ENCODE results near the gene NDE1. TPM values are rescaled to one million over a fixed set of nuclear protein-coding genes. Genes with fewer than 3 reads are reported as not detected.
"Not testable (repeated sequence)": the region's sequence is repeated elsewhere in the genome, so short reads cannot be mapped to it uniquely, and the experiment has no call there.

Gene NDE1
- polyA plus RNA-seq, 1 experiment, result 25.6 TPM

- no peak overlapping the region for H3K4me3 ChIP-seq (ENCODE audit: low read depth, low read length)
- CTCF ChIA-PET, result interaction anchor here (1.1 kb wide), 1 partner anchor 8 kb away, joined by 3 read pairs; no protein-coding TSS in a partner anchor
- no peaks in the 10 kb centered on the region for H3K27me3 ChIP-seq (ENCODE audit: control insufficient read depth, insufficient read depth, low read length)
- POLR2A ChIA-PET, result no interaction called here
- TF ChIP-seq, protein P1, sequence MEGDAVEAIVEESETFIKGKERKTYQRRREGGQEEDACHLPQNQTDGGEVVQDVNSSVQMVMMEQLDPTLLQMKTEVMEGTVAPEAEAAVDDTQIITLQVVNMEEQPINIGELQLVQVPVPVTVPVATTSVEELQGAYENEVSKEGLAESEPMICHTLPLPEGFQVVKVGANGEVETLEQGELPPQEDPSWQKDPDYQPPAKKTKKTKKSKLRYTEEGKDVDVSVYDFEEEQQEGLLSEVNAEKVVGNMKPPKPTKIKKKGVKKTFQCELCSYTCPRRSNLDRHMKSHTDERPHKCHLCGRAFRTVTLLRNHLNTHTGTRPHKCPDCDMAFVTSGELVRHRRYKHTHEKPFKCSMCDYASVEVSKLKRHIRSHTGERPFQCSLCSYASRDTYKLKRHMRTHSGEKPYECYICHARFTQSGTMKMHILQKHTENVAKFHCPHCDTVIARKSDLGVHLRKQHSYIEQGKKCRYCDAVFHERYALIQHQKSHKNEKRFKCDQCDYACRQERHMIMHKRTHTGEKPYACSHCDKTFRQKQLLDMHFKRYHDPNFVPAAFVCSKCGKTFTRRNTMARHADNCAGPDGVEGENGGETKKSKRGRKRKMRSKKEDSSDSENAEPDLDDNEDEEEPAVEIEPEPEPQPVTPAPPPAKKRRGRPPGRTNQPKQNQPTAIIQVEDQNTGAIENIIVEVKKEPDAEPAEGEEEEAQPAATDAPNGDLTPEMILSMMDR (IDR thresholded peaks at IDR 0.05; ENCODE audit: insufficient read depth, low read depth, low read length), result no peak
- peaks cover 7% of the 10 kb centered on the region for H3K36me3 ChIP-seq (ENCODE audit: control insufficient read depth, insufficient read depth, low read length)
- no peak for DNase-seq (ENCODE audit: low read depth)
Observed at GRCh38 chr16:15726715-15727114, 76.7 kb downstream of the NDE1 start.

GRCh38 chr16:15727697-15728096 lies 77.7 kb downstream of the NDE1 start:
- POLR2A ChIA-PET; H3K4me3 ChIP-seq (ENCODE audit: low read depth, low read length); H3K27me3 ChIP-seq (ENCODE audit: control insufficient read depth, insufficient read depth, low read length); H3K36me3 ChIP-seq (ENCODE audit: control insufficient read depth, insufficient read depth, low read length); DNase-seq (ENCODE audit: low read depth): not testable (repeated sequence)
- CTCF ChIA-PET, result interaction anchor here (0.7 to 1.1 kb wide), 2 partner anchors 9 to 23 kb away, joined by 3 read pairs; no protein-coding TSS in a partner anchor

GRCh38 chr16:15729152-15729551 lies 79.1 kb downstream of the NDE1 start:
- ChIA-PET CTCF (no interaction called here), POLR2A (no interaction called here)
- DNase-seq (ENCODE audit: low read depth), result no peak
- Histone ChIP-seq H3K36me3 (ENCODE audit: control insufficient read depth, insufficient read depth, low read length) (peaks cover 5% of the 10 kb centered on the region), H3K27me3 (ENCODE audit: control insufficient read depth, insufficient read depth, low read length) (no peaks in the 10 kb centered on the region), H3K4me3 (ENCODE audit: low read depth, low read length) (no peak overlapping the region)
- TF ChIP-seq, protein P1 (IDR thresholded peaks at IDR 0.05; ENCODE audit: insufficient read depth, low read depth, low read length), result no peak

GRCh38 chr16:15732416-15732815 lies 82.4 kb downstream of the NDE1 start:
- Histone ChIP-seq H3K27me3 (ENCODE audit: control insufficient read depth, insufficient read depth, low read length) (peaks cover 1% of the 10 kb centered on the region; the same call in 1 of the 2 replicates), H3K4me3 (ENCODE audit: low read depth, low read length) (no peak overlapping the region), H3K36me3 (ENCODE audit: control insufficient read depth, insufficient read depth, low read length) (no peaks in the 10 kb centered on the region)
- ChIA-PET POLR2A (no interaction called here), CTCF (interaction anchor here (2.8 kb wide), 1 partner anchor 8 kb away, joined by 7 read pairs; no protein-coding TSS in a partner anchor)
- TF ChIP-seq, protein P1 (IDR thresholded peaks at IDR 0.05; ENCODE audit: insufficient read depth, low read depth, low read length), result no peak
- DNase-seq (ENCODE audit: low read depth), result no peak

- no peak for DNase-seq (ENCODE audit: low read depth)
- ChIA-PET POLR2A (no interaction called here), CTCF (interaction anchor here (1.8 kb wide), 1 partner anchor 20 kb away, joined by 3 read pairs; no protein-coding TSS in a partner anchor)
- TF ChIP-seq, protein P1 (IDR thresholded peaks at IDR 0.05; ENCODE audit: insufficient read depth, low read depth, low read length), result no peak
- no peak overlapping the region for H3K4me3 ChIP-seq (ENCODE audit: low read depth, low read length)
- H3K27me3 ChIP-seq (ENCODE audit: control insufficient read depth, insufficient read depth, low read length), result peaks cover 1% of the 10 kb centered on the region; the same call in 1 of the 2 replicates
- no peaks in the 10 kb centered on the region for H3K36me3 ChIP-seq (ENCODE audit: control insufficient read depth, insufficient read depth, low read length)
Observed at GRCh38 chr16:15735610-15736009, 85.6 kb downstream of the NDE1 start.

GRCh38 chr16:15736529-15736928 lies 86.5 kb downstream of the NDE1 start:
- CTCF ChIA-PET, result interaction anchor here (1.8 kb wide), 1 partner anchor 19 kb away, joined by 3 read pairs; no protein-coding TSS in a partner anchor
- Histone ChIP-seq H3K36me3 (ENCODE audit: control insufficient read depth, insufficient read depth, low read length) (no peaks in the 10 kb centered on the region), H3K4me3 (ENCODE audit: low read depth, low read length) (no peak overlapping the region), H3K27me3 (ENCODE audit: control insufficient read depth, insufficient read depth, low read length) (peaks cover 1% of the 10 kb centered on the region; the same call in 1 of the 2 replicates)
- TF ChIP-seq, protein P1 (IDR thresholded peaks at IDR 0.05; ENCODE audit: insufficient read depth, low read depth, low read length), result no peak
- POLR2A ChIA-PET, result no interaction called here
- DNase-seq (ENCODE audit: low read depth), result no peak

All from BJ (cell line).